Suprapubic skin (tissue), 4 donors: Measurements from ENCODE around the gene MYL9. TPM values are rescaled to one million over a fixed set of nuclear protein-coding genes. Genes with fewer than 3 reads are reported as not detected.

Experiments used
- DNase-seq, 2 donors: peaks; one replicate each; pipeline ENCODE4 v3.0.0-alpha.2; 2019; ENCODE audit warnings: low spot score in 2 of 2
- H3K27ac ChIP-seq: fragments of 200-600 bp; sonication (generic); one replicate; pipeline ENCODE4 v1.5.1; 2019
- H3K27me3 ChIP-seq: fragments of 200-600 bp; sonication (generic); one replicate; pipeline ENCODE4 v1.5.1; 2019
- H3K36me3 ChIP-seq: fragments of 200-600 bp; sonication (generic); one replicate; pipeline ENCODE4 v1.5.1; 2019
- H3K4me1 ChIP-seq: fragments of 200-600 bp; sonication (generic); one replicate; pipeline ENCODE4 v1.5.1; 2019
- H3K4me3 ChIP-seq: fragments of 200-600 bp; sonication (generic); one replicate; pipeline ENCODE4 v1.5.1; 2019; ENCODE audit warnings: mild to moderate bottlenecking
- H3K9me3 ChIP-seq: fragments of 200-600 bp; sonication (generic); one replicate; pipeline ENCODE4 v1.5.1; 2019
- CTCF ChIP-seq, 2 donors: fragments of 200-600 bp in 1 of 2; fragments of 450-650 bp in 1 of 2; sonication (generic) in 1 of 2; IDR thresholded peaks; one replicate each; pipeline ENCODE4 v1.5.1; 2016 to 2019; ENCODE audit warnings: antibody characterized with exemption in 2 of 2, mild to moderate bottlenecking in 1 of 2, moderate library complexity in 1 of 2
- EP300 ChIP-seq: sonication (generic); formaldehyde crosslinking; IDR thresholded peaks from one replicate; pipeline ENCODE4 v1.6.1; 2017; ENCODE audit warnings: antibody characterized with exemption
- POLR2A ChIP-seq, 2 donors: fragments of 450-650 bp; IDR thresholded peaks; one replicate each; pipeline ENCODE4 v1.6.1; 2017; ENCODE audit warnings: antibody characterized with exemption in 2 of 2, mild to moderate bottlenecking in 2 of 2, moderate library complexity in 2 of 2
- POLR2AphosphoS5 ChIP-seq, 3 donors: sonication (generic); formaldehyde crosslinking; IDR thresholded peaks; one replicate each; pipeline ENCODE4 v1.6.1; 2017; ENCODE audit warnings: antibody characterized with exemption in 3 of 3
- WGBS: methylation state at CpG from one replicate; pipeline ENCODE4 v1.1.5; 2018; 5-methylcytosine and 5-hydroxymethylcytosine counted together
- total RNA-seq, 4 donors: library from RNA; depleted of rRNA; stranded (reverse); fragments of >200 nt; gene quantifications; one replicate each; pipeline ENCODE4 v1.1.0, GENCODE V29; 2016

The MYL9 gene
- total RNA-seq, 4 donors from 2014 or later = 29.4 to 34.0 (median 30.7) TPM

- no peak overlapping the region for H3K27ac ChIP-seq
- 96% methylated on average over 3 of the region's 3 CpGs for WGBS
- H3K36me3 ChIP-seq = no peaks in the 10 kb centered on the region
- DNase-seq = no peak
- H3K9me3 ChIP-seq = no peaks in the 10 kb centered on the region
- H3K4me3 ChIP-seq = no peak overlapping the region
- no peaks in the 10 kb centered on the region for H3K27me3 ChIP-seq
- TF ChIP-seq CTCF (IDR thresholded peaks at IDR 0.05) (no peak), POLR2AphosphoS5 (IDR thresholded peaks at IDR 0.05) (no peak), POLR2A (IDR thresholded peaks at IDR 0.05) (no peak), EP300 (no peak)
- H3K4me1 ChIP-seq = peaks cover 3% of the 10 kb centered on the region
Measured at GRCh38 chr20:36565520-36565919, 24.2 kb downstream of the MYL9 start.

- peaks cover 26% of the 10 kb centered on the region for H3K4me1 ChIP-seq
- DNase-seq = no peak
- H3K27ac ChIP-seq = no peak overlapping the region
- H3K27me3 ChIP-seq = no peaks in the 10 kb centered on the region
- no peak overlapping the region for H3K4me3 ChIP-seq
- no peak for TF ChIP-seq POLR2A (IDR thresholded peaks at IDR 0.05)
- 44% methylated on average over 7 of the region's 7 CpGs for WGBS
- no peaks in the 10 kb centered on the region for H3K36me3 ChIP-seq
- no peaks in the 10 kb centered on the region for H3K9me3 ChIP-seq
Measured at GRCh38 chr20:36569847-36570429, 28.6 kb downstream of the MYL9 start.

GRCh38 chr20:36571564-36572504, 30.5 kb downstream of the MYL9 start:
- no peak for DNase-seq
- 70% methylated on average over 17 of the region's 17 CpGs for WGBS
- H3K27ac ChIP-seq = peak overlapping the region; percentile 89

GRCh38 chr20:36572701-36573102, 31.4 kb downstream of the MYL9 start:
- no peak for DNase-seq
- WGBS = 17% methylated on average over 8 of the region's 20 CpGs
- peak overlapping the region; percentile 85 for H3K4me3 ChIP-seq

More at GRCh38 chr20:36571564-36572504, 30.5 kb downstream of the MYL9 start:
- H3K4me3 ChIP-seq = no peak overlapping the region
- TF ChIP-seq EP300 (no peak), POLR2A (IDR thresholded peaks at IDR 0.05) (no peak), POLR2AphosphoS5 (IDR thresholded peaks at IDR 0.05) (no peak), CTCF (IDR thresholded peaks at IDR 0.05) (no peak)
- H3K36me3 ChIP-seq = no peaks in the 10 kb centered on the region
- peaks cover 36% of the 10 kb centered on the region for H3K4me1 ChIP-seq
- no peaks in the 10 kb centered on the region for H3K9me3 ChIP-seq
- no peaks in the 10 kb centered on the region for H3K27me3 ChIP-seq

More at GRCh38 chr20:36572701-36573102, 31.4 kb downstream of the MYL9 start:
- Histone ChIP-seq H3K9me3 (no peaks in the 10 kb centered on the region), H3K27ac (peak overlapping the region; percentile 89), H3K4me1 (peaks cover 36% of the 10 kb centered on the region), H3K27me3 (no peaks in the 10 kb centered on the region), H3K36me3 (no peaks in the 10 kb centered on the region)
- no peak for TF ChIP-seq EP300
- no peak for TF ChIP-seq CTCF (IDR thresholded peaks at IDR 0.05)
- no peak for TF ChIP-seq POLR2AphosphoS5 (IDR thresholded peaks at IDR 0.05)
- no peak for TF ChIP-seq POLR2A (IDR thresholded peaks at IDR 0.05)
